Activated CD8-positive, alpha-beta memory T cell treated with anti-CD3 and anti-CD28 coated beads, Interleukin-2, amount 50 U/mL, for 48 hours (primary cell): Measurements from ENCODE around the gene DCLRE1B.

Experiments
- DNase-seq: peaks from one replicate; pipeline ENCODE4 v3.0.0-alpha.2; 2020

Gene DCLRE1B

GRCh38 chr1:113887402-113888175 is 17.5 kb upstream of the DCLRE1B start, which contains the start of gene BCL2L15:
Gene BCL2L15 (minus strand): TSS chr1:113887581. CDS start chr1:113887375, 206 bp downstream.
- no peak for DNase-seq

GRCh38 chr1:113890816-113891215 is 14.3 kb upstream of the DCLRE1B start:
- no peak for DNase-seq

GRCh38 chr1:113891631-113892220 is 13.4 kb upstream of the DCLRE1B start:
- DNase-seq: no peak

DNA sequence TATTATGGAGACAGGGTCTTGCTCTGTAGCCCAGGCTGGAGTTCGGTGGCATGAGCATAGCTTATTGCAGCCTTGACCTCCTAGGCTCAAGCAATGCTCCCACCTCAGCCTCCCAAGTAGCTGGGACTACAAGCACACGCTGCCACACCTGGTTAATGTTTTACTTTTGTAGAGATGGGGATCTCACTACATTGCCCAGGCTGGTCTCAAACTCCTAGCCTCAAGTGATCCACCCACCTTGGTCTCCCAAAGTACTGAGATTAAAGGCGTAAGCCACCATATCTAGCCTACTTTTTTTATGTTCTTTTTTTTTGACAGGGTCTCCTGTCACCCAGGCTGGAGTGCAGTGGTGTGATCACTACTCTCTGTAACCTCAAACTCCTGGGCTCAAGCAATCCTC is 11.9 kb upstream of the DCLRE1B start:
- no peak for DNase-seq

DNA sequence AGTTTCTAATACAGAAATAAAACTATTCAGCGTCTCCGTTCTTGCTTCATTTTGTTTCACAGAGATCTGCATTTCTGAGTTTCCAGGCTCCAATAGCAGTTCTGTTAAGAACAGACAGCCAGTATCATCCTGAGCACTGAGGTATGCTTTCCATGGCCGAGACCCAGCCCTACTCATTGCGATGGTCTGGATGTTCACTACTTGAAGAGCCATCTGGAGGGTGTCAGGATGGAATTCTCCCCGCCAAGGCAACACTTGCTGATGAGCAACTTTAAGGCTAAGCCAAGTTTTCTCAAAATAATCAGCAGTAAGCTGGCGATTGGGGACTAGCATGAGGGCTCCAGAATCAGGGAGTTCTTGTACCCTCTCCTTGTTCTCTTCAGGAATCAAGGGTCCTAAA is 10.0 kb upstream of the DCLRE1B start:
- DNase-seq: no peak

DNA sequence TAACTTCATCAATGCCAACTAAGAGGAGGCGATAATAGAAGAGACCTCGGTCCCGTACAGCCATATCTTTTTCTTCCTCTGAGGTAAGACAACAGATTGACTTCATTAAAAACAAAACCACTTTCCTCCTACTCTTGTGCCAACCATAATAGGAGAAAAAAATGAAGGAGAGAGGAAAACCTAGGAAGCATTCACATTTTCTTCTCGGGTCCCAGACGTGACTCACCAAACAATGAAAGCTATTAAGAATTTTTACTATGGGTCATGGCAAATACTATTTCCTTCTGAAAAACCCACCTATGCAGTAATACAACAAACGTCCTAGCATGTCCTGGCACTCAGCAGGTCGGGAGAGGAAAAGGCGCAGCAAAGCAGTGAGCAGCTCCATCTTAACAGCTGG is 9.2 kb upstream of the DCLRE1B start:
- no peak for DNase-seq

DNA sequence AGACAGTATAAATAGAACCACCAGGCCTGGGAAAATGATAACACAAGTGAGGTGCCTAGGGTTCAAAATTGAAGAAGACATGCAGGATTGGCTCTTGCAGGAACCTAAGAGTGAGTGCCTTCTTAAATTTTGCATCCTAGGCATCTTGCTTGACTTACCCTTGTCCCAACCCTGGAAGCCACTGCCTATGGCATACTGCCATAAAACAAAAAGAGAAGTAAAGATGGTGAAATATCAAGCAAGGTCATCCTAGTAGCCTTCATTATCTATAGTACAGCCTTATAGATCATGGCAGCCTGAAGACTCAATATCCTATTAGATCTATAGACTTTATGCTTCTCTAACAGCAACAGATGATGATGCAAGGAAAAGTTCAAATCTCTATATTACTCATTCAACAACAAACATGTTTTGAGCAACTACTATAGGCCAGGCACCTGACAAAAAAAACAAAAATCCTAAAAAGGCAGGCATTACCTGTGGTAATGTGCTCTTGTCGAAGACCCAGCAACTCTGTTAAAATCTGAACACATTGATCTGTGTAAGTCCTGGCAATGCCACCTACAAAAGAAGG is 6.8 kb upstream of the DCLRE1B start:
- no peak for DNase-seq

- no peak for DNase-seq
Measured at GRCh38 chr1:113899111-113899510, 6.0 kb upstream of the DCLRE1B start.

DNA sequence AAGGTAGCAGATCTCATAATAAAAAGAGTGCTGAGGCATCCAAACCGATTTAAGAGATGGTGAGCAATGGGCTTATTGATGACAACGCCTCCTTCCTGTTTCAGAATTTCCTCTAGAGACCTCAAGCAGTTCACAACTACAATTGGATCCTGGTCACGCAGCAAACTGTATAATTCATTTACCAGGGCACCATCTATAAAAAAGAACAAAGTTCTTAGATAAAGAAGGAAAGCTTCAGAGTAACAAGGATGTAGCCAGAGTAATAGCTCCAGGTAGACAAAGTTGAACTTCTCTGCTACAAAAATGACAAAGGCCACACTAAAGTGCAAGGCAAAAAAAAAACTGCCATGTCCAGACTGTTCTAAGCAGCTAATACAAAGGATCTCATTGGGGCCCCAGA is 3.9 kb upstream of the DCLRE1B start:
- DNase-seq: no peak

DNA sequence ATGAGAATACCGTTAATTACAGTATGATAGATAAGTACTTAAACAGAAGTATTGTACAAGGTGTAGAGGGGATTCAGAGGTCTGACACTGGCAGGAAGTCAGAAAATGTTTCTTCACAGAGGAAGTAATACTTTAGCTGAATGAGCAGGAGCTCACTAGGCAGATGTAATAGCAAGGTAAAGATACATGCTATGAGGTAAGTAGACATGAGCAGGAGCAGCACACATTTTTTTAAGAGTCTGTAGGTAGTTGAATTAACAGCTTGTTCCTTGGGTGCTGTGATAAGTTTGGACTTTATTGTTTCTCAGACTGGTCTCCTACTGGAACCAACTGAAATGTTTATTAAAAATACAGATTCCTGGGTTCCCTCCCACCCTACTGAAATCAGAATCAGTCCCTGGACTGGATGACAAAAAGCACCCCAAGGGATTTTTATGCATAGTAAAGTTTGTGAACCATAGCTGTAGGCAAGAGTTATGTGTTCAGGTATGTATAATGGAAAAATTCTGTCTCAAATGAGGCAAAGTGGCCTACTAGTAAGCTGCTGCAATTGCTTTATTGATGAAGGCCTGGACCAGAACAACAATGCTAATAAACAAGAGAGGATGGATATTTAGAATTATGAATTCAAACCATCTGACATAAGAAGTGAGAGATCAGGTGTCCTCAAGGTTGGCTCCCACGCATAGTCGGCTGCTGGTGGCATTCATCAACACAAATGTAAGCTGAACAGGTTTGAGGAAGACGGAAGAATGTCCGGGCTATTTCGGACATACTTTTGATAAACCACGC is 1.4 kb upstream of the DCLRE1B start:
- no peak for DNase-seq

DNA sequence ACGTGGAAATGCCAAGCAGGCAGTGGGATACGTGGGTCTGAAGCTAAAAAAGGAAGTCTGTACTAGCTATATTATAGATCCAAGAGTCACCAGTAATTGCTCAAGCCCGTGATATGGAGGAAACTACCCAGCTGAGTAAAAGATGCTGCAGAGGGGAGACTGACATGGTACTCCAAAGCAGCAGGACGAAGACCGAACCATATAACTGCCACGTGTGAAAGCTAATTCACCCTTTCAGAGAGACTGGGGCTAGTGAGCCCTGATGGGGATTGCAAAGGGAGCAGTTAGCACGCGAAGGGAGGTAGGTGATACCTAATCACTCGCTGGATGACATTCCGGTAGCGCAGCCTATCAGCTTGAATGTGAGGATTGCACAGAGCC is 843 bp upstream of the DCLRE1B start:
- no peak for DNase-seq

GRCh38 chr1:113905435-113905861 is 322 bp downstream of the DCLRE1B start:
- no peak for DNase-seq

DNA sequence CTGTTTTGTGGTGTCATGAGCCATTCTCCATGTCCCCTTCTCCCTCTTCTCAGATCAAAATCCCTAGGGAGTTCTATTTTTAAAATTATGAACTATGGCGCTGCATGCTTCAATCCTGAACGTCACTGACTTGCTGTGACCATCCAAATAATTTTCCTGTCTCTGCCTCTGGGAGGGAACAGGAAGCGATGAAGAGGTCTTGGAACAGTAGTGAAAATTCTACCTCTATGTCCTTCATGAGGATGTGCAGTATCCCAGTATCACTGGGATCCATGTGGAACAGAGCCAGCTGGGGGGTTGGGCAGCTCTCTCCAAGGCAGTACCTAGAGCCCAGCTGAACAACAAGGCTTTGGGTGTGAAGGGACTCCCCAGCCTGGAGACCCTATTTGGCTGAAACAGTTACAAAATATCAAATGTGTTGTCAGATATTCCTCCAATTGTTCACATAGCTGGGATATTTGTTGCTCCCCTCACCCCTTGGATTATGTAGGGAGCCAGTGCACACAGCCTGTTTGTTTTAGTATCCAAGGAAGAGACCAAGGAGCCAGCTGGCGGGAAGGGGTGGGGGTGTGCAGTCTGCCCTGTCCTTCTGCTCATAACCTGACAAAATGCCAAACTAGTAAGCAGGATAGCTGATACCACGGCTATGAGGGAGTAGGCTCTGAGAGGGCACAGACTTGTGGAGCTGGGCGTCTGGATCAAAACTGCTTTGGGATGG is 7.6 kb downstream of the DCLRE1B start:
- no peak for DNase-seq

DNA sequence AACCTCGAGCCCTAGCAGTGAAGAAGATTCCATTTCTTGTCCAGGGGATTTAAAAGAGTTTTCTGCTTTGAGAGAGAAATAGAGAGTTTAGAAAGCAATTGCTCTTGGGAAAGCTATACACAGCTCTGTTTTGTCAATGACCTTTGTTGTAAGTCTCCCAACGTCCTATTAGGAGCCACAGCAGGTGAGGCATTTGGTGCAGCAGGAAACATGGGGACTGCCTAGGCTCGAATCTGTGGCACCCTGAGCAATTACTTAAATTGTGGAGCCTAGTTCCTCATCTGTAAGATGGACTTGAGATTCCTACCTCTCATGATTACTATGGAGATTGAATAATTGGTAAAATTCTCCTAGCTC is 8.2 kb downstream of the DCLRE1B start:
- DNase-seq: no peak

GRCh38 chr1:113913887-113914664 is 8.9 kb downstream of the DCLRE1B start:
- DNase-seq: no peak

- no peak for DNase-seq
Measured at GRCh38 chr1:113916974-113917373, 11.8 kb downstream of the DCLRE1B start.

GRCh38 chr1:113917400-113918082 is 12.4 kb downstream of the DCLRE1B start:
- no peak for DNase-seq

DNA sequence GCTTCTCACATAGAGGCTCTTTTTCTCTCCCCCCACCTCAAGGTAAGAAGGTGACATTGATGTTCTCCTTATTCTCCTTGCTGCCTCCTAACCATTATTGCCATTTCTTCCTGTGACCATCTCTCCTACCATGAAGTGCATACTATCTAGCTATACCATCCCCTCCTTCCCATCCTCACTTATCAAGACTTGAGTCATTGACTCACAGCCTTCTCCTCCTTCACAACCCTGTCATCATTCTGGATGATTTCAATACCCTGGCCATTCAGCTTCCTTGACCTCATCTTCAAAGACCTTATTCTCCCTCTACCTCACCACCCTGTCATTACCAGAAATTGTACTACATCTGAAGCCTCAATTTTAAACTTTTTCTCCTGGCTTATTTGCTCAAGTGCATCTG is 13.1 kb downstream of the DCLRE1B start:
- DNase-seq: no peak

GRCh38 chr1:113922957-113923356 is 17.8 kb downstream of the DCLRE1B start:
- no peak for DNase-seq

DNA sequence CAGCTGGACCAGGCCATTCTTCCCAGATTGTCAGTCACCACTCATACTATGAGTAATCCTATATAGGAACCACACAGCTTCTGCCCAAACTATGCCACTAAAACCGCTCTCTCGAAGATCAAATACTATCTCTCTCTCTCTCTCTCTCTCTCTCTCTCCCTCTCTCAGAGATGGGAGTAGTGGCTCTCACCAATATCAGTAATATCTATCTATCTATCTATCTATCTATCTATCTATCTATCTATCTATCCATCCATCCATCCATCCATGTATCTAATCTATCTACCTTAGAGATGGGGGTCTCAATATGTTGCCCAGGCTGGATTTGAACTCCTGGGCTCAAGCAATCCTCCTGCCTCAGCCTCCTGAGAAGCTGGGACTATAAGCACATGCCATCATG is 19.3 kb downstream of the DCLRE1B start:
- DNase-seq: no peak

- no peak for DNase-seq
Measured at GRCh38 chr1:113928187-113928930, 23.2 kb downstream of the DCLRE1B start.
